WTC11 (cell line): ENCODE measurements around the gene SP100. TPM values are rescaled to one million over a fixed set of nuclear protein-coding genes. Genes with fewer than 3 reads are reported as not detected.

ENCODE experiments used
- ATAC-seq: fragments of 200-7000 bp; cut with Tn5 transposase; 2 replicates; pipeline ENCODE4 v1.10.0; 2021; ENCODE audit warnings: mild to moderate bottlenecking, moderate library complexity
- CTCF ChIA-PET: fragments of 300-600 bp; sonication (Branson Sonifier 250); formaldehyde crosslinking; loops from one replicate; lab custom pipeline; 2021; ENCODE audit warnings: antibody characterized with exemption; lab: Charles Lee
- POLR2A ChIA-PET: fragments of 350-600 bp; sonication (Branson Sonifier 250); formaldehyde crosslinking; loops from one replicate; lab custom pipeline; 2021; ENCODE audit warnings: antibody characterized with exemption; lab: Charles Lee
- DNase-seq: peaks from one replicate; pipeline ENCODE4 v3.0.0; 2021; ENCODE audit warnings: low spot score
- H3K27ac Mint-ChIP-seq: 2 replicates; pipeline ENCODE4 v1.8.0; 2021; ENCODE audit warnings: mixed read lengths
- H3K27me3 Mint-ChIP-seq: 2 replicates; pipeline ENCODE4 v1.8.0; 2021; ENCODE audit warnings: low read depth, mild to moderate bottlenecking, moderate library complexity, mixed read lengths
- H3K36me3 Mint-ChIP-seq: 2 replicates; pipeline ENCODE4 v1.8.0; 2021; ENCODE audit warnings: mixed read lengths
- H3K4me1 Mint-ChIP-seq: 2 replicates; pipeline ENCODE4 v1.8.0; 2022; ENCODE audit warnings: mixed read lengths
- H3K4me3 Mint-ChIP-seq: 2 replicates; pipeline ENCODE4 v1.8.0; 2021; ENCODE audit warnings: mild to moderate bottlenecking, moderate library complexity, mixed read lengths
- H3K9me3 Mint-ChIP-seq: 2 replicates; pipeline ENCODE4 v1.8.0; 2021; ENCODE audit warnings: mixed read lengths
- ATF3 ChIP-seq: sonication (generic); formaldehyde crosslinking; conservative IDR thresholded peaks from 2 replicates; pipeline ENCODE4 v1.8.1; 2022; ENCODE audit warnings: mild to moderate bottlenecking, missing genetic modification reagents
- CBFB ChIP-seq: sonication (generic); formaldehyde crosslinking; IDR thresholded peaks from 2 replicates; pipeline ENCODE4 v1.8.1; 2022; ENCODE audit warnings: mild to moderate bottlenecking, low read depth, missing genetic modification reagents
- CDX4 ChIP-seq: fragments of 250-450 bp; sonication (Bioruptor Pico); IDR thresholded peaks from 2 replicates; pipeline ENCODE4 v1.9.0; 2021; ENCODE audit warnings: moderate library complexity, mild to moderate bottlenecking, inconsistent platforms, borderline replicate concordance
- CTCF ChIP-seq: fragments of 200-600 bp; IDR thresholded peaks from 2 replicates; pipeline ENCODE4 v1.8.0; 2022; ENCODE audit warnings: antibody characterized with exemption
- ELF4 ChIP-seq: sonication (generic); formaldehyde crosslinking; IDR thresholded peaks from 2 replicates; pipeline ENCODE4 v1.8.1; 2022; ENCODE audit warnings: low read depth, mild to moderate bottlenecking, moderate library complexity, missing genetic modification reagents
- EMX1 ChIP-seq: fragments of 250-450 bp; sonication (Bioruptor Pico); IDR thresholded peaks from 2 replicates; pipeline ENCODE4 v1.8.0; 2021; ENCODE audit warnings: mild to moderate bottlenecking
- FOXJ3 ChIP-seq: sonication (generic); formaldehyde crosslinking; IDR thresholded peaks from 2 replicates; pipeline ENCODE4 v1.9.0; 2021; ENCODE audit warnings: missing genetic modification reagents, mild to moderate bottlenecking, borderline replicate concordance
- FOXP4 ChIP-seq: sonication (generic); formaldehyde crosslinking; IDR thresholded peaks from 2 replicates; pipeline ENCODE4 v1.8.0; 2022; ENCODE audit warnings: mild to moderate bottlenecking, missing genetic modification reagents
- JAZF1 ChIP-seq: fragments of 250-450 bp; sonication (Bioruptor Pico); IDR thresholded peaks from 2 replicates; pipeline ENCODE4 v1.9.0; 2021; ENCODE audit warnings: moderate library complexity, mild to moderate bottlenecking, inconsistent platforms
- JUN ChIP-seq: sonication (generic); formaldehyde crosslinking; IDR thresholded peaks from 2 replicates; pipeline ENCODE4 v1.8.0; 2023; ENCODE audit warnings: mild to moderate bottlenecking, missing genetic modification reagents
- KAT7 ChIP-seq: sonication (generic); formaldehyde crosslinking; IDR thresholded peaks from 2 replicates; pipeline ENCODE4 v1.8.1; 2023; ENCODE audit warnings: missing genetic modification reagents, mild to moderate bottlenecking, borderline replicate concordance
- NR1H2 ChIP-seq: sonication (generic); formaldehyde crosslinking; IDR thresholded peaks from 2 replicates; pipeline ENCODE4 v1.9.0; 2021; ENCODE audit warnings: mild to moderate bottlenecking, moderate library complexity, missing genetic modification reagents
- NR2C2 ChIP-seq: sonication (generic); formaldehyde crosslinking; IDR thresholded peaks from 2 replicates; pipeline ENCODE4 v1.8.0; 2022; ENCODE audit warnings: mild to moderate bottlenecking, missing genetic modification reagents
- NR3C1 ChIP-seq: sonication (generic); formaldehyde crosslinking; conservative IDR thresholded peaks from 2 replicates; pipeline ENCODE4 v1.8.1; 2023; ENCODE audit warnings: low read depth, mild to moderate bottlenecking, missing genetic modification reagents
- PRRX2 ChIP-seq: fragments of 250-450 bp; sonication (Bioruptor Pico); IDR thresholded peaks from 2 replicates; pipeline ENCODE4 v1.8.0; 2021; ENCODE audit warnings: mild to moderate bottlenecking
- SP1 ChIP-seq: sonication (generic); formaldehyde crosslinking; conservative IDR thresholded peaks from 2 replicates; pipeline ENCODE4 v1.8.1; 2022; ENCODE audit warnings: missing genetic modification reagents
- TCF7 ChIP-seq: sonication (generic); formaldehyde crosslinking; IDR thresholded peaks from 2 replicates; pipeline ENCODE4 v1.8.0; 2022; ENCODE audit warnings: mild to moderate bottlenecking, low read depth, missing genetic modification reagents, moderate library complexity
- TP53 ChIP-seq: sonication (generic); formaldehyde crosslinking; IDR thresholded peaks from 2 replicates; pipeline ENCODE4 v1.8.1; 2023; ENCODE audit warnings: mild to moderate bottlenecking, missing genetic modification reagents
- ZBTB43 ChIP-seq: sonication (generic); formaldehyde crosslinking; IDR thresholded peaks from 2 replicates; pipeline ENCODE4 v1.8.1; 2023; ENCODE audit warnings: mild to moderate bottlenecking, missing genetic modification reagents
- ZNF138 ChIP-seq: sonication (generic); formaldehyde crosslinking; conservative IDR thresholded peaks from 2 replicates; pipeline ENCODE4 v1.8.1; 2022; ENCODE audit warnings: mild to moderate bottlenecking, moderate library complexity, missing genetic modification reagents
- ZNF219 ChIP-seq: sonication (generic); formaldehyde crosslinking; IDR thresholded peaks from 2 replicates; pipeline ENCODE4 v1.8.0; 2023; ENCODE audit warnings: missing genetic modification reagents, mild to moderate bottlenecking, borderline replicate concordance
- ZNF532 ChIP-seq: fragments of 250-450 bp; sonication (Bioruptor Pico); IDR thresholded peaks from 2 replicates; pipeline ENCODE4 v1.9.0; 2021; ENCODE audit warnings: mild to moderate bottlenecking, borderline replicate concordance
- ZNF671 ChIP-seq: fragments of 250-450 bp; sonication (Bioruptor Pico); IDR thresholded peaks from 2 replicates; pipeline ENCODE4 v1.8.0; 2021; ENCODE audit warnings: mild to moderate bottlenecking
- total RNA-seq: library from RNA; stranded (reverse); gene quantifications from 3 replicates; pipeline ENCODE4 v1.2.3, GENCODE V29; 2021

Gene SP100
- total RNA-seq, 1 experiment from 2014 or later, result 1.3 TPM

- Mint-ChIP-seq H3K27ac (no peak overlapping the region), H3K4me1 (peaks cover 11% of the 10 kb centered on the region), H3K27me3 (peaks cover 39% of the 10 kb centered on the region), H3K36me3 (no peaks in the 10 kb centered on the region), H3K9me3 (no peaks in the 10 kb centered on the region), H3K4me3 (no peak overlapping the region)
- DNase-seq (no peak), ATAC-seq (no peak)
- ChIA-PET CTCF (no interaction called here), POLR2A (no interaction called here)
- TF ChIP-seq JUN (no peak), ZNF138 (CRISPR knock-in tag) (no peak), PRRX2 (no peak), NR1H2 (no peak), CTCF (no peak), KAT7 (CRISPR knock-in tag) (no peak), NR3C1 (CRISPR knock-in tag) (no peak), ZBTB43 (CRISPR knock-in tag) (no peak), ZNF532 (no peak), NR2C2 (CRISPR knock-in tag) (no peak), ATF3 (CRISPR knock-in tag) (no peak), ZNF671 (no peak), ELF4 (CRISPR knock-in tag) (no peak), TCF7 (no peak), EMX1 (no peak), FOXP4 (CRISPR knock-in tag) (no peak)
These were observed 1.7 kb upstream of the SP100 start for GRCh38 chr2:230414302-230414701.

- H3K4me3 Mint-ChIP-seq, result no peak overlapping the region
- no peak for ATAC-seq
These were observed 1.4 kb downstream of the SP100 start for GRCh38 chr2:230417436-230417835.

More at GRCh38 chr2:230417436-230417835, 1.4 kb downstream of the SP100 start:
- H3K27me3 Mint-ChIP-seq, result peaks cover 11% of the 10 kb centered on the region
- POLR2A ChIA-PET, result no interaction called here
- no peaks in the 10 kb centered on the region for H3K36me3 Mint-ChIP-seq
- TF ChIP-seq CBFB (CRISPR knock-in tag) (no peak), CTCF (no peak), FOXJ3 (CRISPR knock-in tag) (no peak), JAZF1 (CRISPR knock-in tag) (no peak), SP1 (CRISPR knock-in tag) (no peak), TP53 (no peak), CDX4 (CRISPR knock-in tag) (no peak), ZNF219 (no peak)
- CTCF ChIA-PET, result no interaction called here
- DNase-seq, result no peak
- H3K9me3 Mint-ChIP-seq, result no peaks in the 10 kb centered on the region
- peaks cover 3% of the 10 kb centered on the region; the same call in 1 of the 2 replicates for H3K4me1 Mint-ChIP-seq
- no peak overlapping the region for H3K27ac Mint-ChIP-seq
